GM23338 (cell line): ENCODE results near the gene KRT31. TPM values are rescaled to one million over a fixed set of nuclear protein-coding genes. Genes with fewer than 3 reads are reported as not detected.

Source experiments
- ATAC-seq: fragments of 200-7000 bp; cut with Tn5 transposase; 3 replicates; pipeline ENCODE4 v1.9.1; 2020
- DNase-seq: peaks from one replicate; pipeline ENCODE4 v3.0.0-alpha.2; 2015; ENCODE audit warnings: low spot score
- H2AFZ ChIP-seq: fragments of 200-600 bp; sonication (generic); 2 replicates; pipeline ENCODE4 v1.8.0; 2016; ENCODE audit warnings: antibody characterized with exemption, mild to moderate bottlenecking, moderate library complexity
- H3F3A ChIP-seq: fragments of 200-600 bp; sonication (generic); replicated peaks from 2 replicates; pipeline ENCODE4 v1.8.0; 2017; ENCODE audit warnings: antibody characterized with exemption, mixed run types, low read depth
- H3K27ac ChIP-seq: fragments of 200-600 bp; sonication (generic); 2 replicates; pipeline ENCODE4 v1.6.1; 2016; ENCODE audit warnings: low read depth
- H3K27me3 ChIP-seq: fragments of 200-600 bp; sonication (generic); 2 replicates; pipeline ENCODE4 v1.8.0; 2016; ENCODE audit warnings: mild to moderate bottlenecking, mixed run types, moderate library complexity; ENCODE audit not compliant: insufficient read depth
- H3K36me3 ChIP-seq: fragments of 200-600 bp; sonication (generic); 2 replicates; pipeline ENCODE4 v1.8.0; 2016; ENCODE audit warnings: mild to moderate bottlenecking; ENCODE audit not compliant: insufficient read depth
- H3K4me1 ChIP-seq: fragments of 200-600 bp; sonication (generic); 2 replicates; pipeline ENCODE4 v1.8.0; 2016; ENCODE audit warnings: mild to moderate bottlenecking, moderate library complexity; ENCODE audit not compliant: insufficient read depth
- H3K4me2 ChIP-seq: fragments of 200-600 bp; sonication (generic); 2 replicates; pipeline ENCODE4 v1.7.1; 2017; ENCODE audit warnings: mixed run types
- H3K4me3 ChIP-seq: fragments of 200-600 bp; sonication (generic); 2 replicates; pipeline ENCODE4 v1.6.1; 2016; ENCODE audit warnings: mixed run types
- H3K79me2 ChIP-seq: fragments of 200-600 bp; sonication (generic); replicated peaks from 2 replicates; pipeline ENCODE4 v1.8.0; 2017; ENCODE audit warnings: mild to moderate bottlenecking; ENCODE audit not compliant: insufficient read depth
- H3K9me2 ChIP-seq: fragments of 200-600 bp; sonication (generic); 2 replicates; pipeline ENCODE4 v1.8.0; 2017; ENCODE audit not compliant: insufficient read depth
- H4K20me1 ChIP-seq: fragments of 200-600 bp; sonication (generic); replicated peaks from 2 replicates; pipeline ENCODE4 v1.8.0; 2017; ENCODE audit warnings: mild to moderate bottlenecking; ENCODE audit not compliant: insufficient read depth
- H3K27ac Mint-ChIP-seq: 2 replicates; pipeline ENCODE4 v1.8.0; 2020; ENCODE audit warnings: inconsistent platforms, mild to moderate bottlenecking, moderate library complexity, mixed read lengths
- H3K27me3 Mint-ChIP-seq: 3 replicates; pipeline ENCODE4 v1.8.0; 2022; ENCODE audit warnings: low read depth, mild to moderate bottlenecking, moderate library complexity, mixed read lengths, inconsistent platforms; ENCODE audit not compliant: insufficient read depth, poor library complexity
- H3K36me3 Mint-ChIP-seq: 3 replicates; pipeline ENCODE4 v1.8.0; 2021; ENCODE audit warnings: low read depth, mild to moderate bottlenecking, inconsistent platforms, moderate library complexity, mixed read lengths
- H3K4me1 Mint-ChIP-seq: 3 replicates; pipeline ENCODE4 v1.8.0; 2020; ENCODE audit warnings: mild to moderate bottlenecking, inconsistent platforms, mixed read lengths
- H3K4me3 Mint-ChIP-seq: 3 replicates; pipeline ENCODE4 v1.8.0; 2021; ENCODE audit warnings: moderate library complexity, mild to moderate bottlenecking, inconsistent platforms, mixed read lengths
- H3K9me3 Mint-ChIP-seq: 3 replicates; pipeline ENCODE4 v1.8.0; 2020; ENCODE audit warnings: moderate library complexity, mild to moderate bottlenecking, inconsistent platforms, mixed read lengths
- EZH2phosphoT487 ChIP-seq: fragments of 200-600 bp; sonication (generic); IDR thresholded peaks from one replicate; pipeline ENCODE4 v1.8.1; 2018; ENCODE audit warnings: antibody characterized with exemption; ENCODE audit not compliant: unreplicated experiment
- NANOG ChIP-seq: IDR thresholded peaks from 2 replicates; pipeline ENCODE4 v1.6.1; 2016; ENCODE audit warnings: antibody characterized with exemption, borderline replicate concordance
- POLR2AphosphoS5 ChIP-seq: IDR thresholded peaks from 2 replicates; pipeline ENCODE4 v1.6.1; 2016; ENCODE audit warnings: antibody characterized with exemption, low read depth
- REST ChIP-seq: IDR thresholded peaks from one replicate; pipeline ENCODE4 v1.6.1; 2018; ENCODE audit warnings: antibody characterized with exemption; ENCODE audit not compliant: unreplicated experiment
- STAT1 ChIP-seq: IDR thresholded peaks from one replicate; pipeline ENCODE4 v1.6.1; 2016; ENCODE audit warnings: antibody characterized with exemption; ENCODE audit not compliant: unreplicated experiment
- ZNF331 ChIP-seq: fragments of 250-450 bp; sonication (Bioruptor Pico); IDR thresholded peaks from 2 replicates; pipeline ENCODE4 v1.5.0; 2020; ENCODE audit warnings: low read depth, mild to moderate bottlenecking, moderate library complexity
- polyA plus RNA-seq: library from polyadenylated mRNA; unstranded; fragments of >200 nt; fragmentation: Nextera tagmentation; extraction: Ambion mirVana; gene quantifications from 2 replicates; pipeline ENCODE4 v1.2.1, GENCODE V29; 2016
- total RNA-seq: library from RNA; depleted of rRNA; stranded (reverse); fragments of >200 nt; shearing (Covaris generic); gene quantifications from 2 replicates; pipeline ENCODE4 v1.2.3, GENCODE V29; 2014
- TF ChIP-seq, protein P1 (sequence below), 2 experiments: fragments of 200-600 bp in 1 of 2; sonication (generic) in 1 of 2; conservative IDR thresholded peaks; 2 replicates each; pipeline versions ENCODE4 v1.5.1 to v1.6.1; 2016 to 2017; ENCODE audit warnings: antibody characterized with exemption in 2 of 2, low read depth in 2 of 2, mild to moderate bottlenecking in 2 of 2, moderate library complexity in 1 of 2

Gene KRT31
- total and polyA plus RNA-seq, 2 experiments from 2014 or later = not detected

DNA sequence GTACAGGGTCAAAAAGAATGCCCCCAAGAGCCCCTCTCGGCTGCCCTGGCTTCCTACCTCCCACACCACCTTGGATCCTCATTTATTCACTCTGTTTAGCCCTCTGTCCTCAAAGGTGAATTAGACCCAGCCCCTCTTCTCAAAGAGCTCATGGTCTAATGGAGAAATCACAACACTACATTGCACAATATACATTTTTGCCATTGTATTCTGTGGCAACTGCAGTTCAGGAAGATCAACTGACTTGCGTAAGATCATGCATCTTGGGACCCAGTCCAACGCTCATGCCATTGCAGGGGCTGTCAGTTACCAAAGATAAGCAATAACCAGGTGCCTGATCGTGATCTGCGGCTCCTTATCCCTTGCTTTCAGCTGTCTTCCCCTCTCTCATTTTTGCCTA is 42.0 kb upstream of the KRT31 start (continued):
- TF ChIP-seq REST = no peak
- no peak for TF ChIP-seq NANOG
- no peak for TF ChIP-seq STAT1
- TF ChIP-seq ZNF331 = no peak

DNA sequence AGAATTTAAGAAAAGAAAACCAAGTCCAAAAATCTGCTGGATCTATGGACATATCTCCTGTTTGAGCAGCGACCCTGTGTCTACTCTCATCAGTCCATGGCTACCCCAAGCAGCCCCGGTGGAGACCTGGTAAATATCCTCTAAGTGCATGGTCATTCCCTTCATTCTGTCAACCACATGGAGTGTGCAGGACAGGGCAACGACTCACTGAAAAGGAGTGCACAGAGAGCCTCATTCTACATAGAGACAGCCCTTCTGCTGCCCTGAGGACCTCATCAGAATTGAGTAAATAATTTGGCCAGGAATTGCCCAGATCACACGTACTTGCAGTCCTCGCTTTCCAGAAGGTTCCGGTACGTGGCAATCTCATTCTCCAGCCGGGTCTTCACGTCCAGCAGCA is 40.4 kb upstream of the KRT31 start:
- H3K36me3 Mint-ChIP-seq = no peaks in the 10 kb centered on the region
- Histone ChIP-seq H3K4me2 (no peak overlapping the region), H2AFZ (no peak overlapping the region), H3K27me3 (no peaks in the 10 kb centered on the region), H3K27ac (no peak overlapping the region), H4K20me1 (no peaks in the 10 kb centered on the region), H3K79me2 (no peaks in the 10 kb centered on the region), H3F3A (no peaks in the 10 kb centered on the region), H3K9me2 (0 out of 2 replicates have a peak, but pooled peaks cover 3% of the 10 kb centered on the region), H3K4me3 (no peak overlapping the region), H3K4me1 (no peaks in the 10 kb centered on the region), H3K36me3 (no peaks in the 10 kb centered on the region; the same call in 1 of the 2 replicates)
- H3K27ac Mint-ChIP-seq = no peak overlapping the region
- no peaks in the 10 kb centered on the region for H3K4me1 Mint-ChIP-seq
- no peak for DNase-seq
- peaks cover 4% of the 10 kb centered on the region; the same call in 2 of the 3 replicates for H3K9me3 Mint-ChIP-seq
- peaks cover 3% of the 10 kb centered on the region for H3K27me3 Mint-ChIP-seq
- no peak overlapping the region for H3K4me3 Mint-ChIP-seq
- TF ChIP-seq, protein P1, sequence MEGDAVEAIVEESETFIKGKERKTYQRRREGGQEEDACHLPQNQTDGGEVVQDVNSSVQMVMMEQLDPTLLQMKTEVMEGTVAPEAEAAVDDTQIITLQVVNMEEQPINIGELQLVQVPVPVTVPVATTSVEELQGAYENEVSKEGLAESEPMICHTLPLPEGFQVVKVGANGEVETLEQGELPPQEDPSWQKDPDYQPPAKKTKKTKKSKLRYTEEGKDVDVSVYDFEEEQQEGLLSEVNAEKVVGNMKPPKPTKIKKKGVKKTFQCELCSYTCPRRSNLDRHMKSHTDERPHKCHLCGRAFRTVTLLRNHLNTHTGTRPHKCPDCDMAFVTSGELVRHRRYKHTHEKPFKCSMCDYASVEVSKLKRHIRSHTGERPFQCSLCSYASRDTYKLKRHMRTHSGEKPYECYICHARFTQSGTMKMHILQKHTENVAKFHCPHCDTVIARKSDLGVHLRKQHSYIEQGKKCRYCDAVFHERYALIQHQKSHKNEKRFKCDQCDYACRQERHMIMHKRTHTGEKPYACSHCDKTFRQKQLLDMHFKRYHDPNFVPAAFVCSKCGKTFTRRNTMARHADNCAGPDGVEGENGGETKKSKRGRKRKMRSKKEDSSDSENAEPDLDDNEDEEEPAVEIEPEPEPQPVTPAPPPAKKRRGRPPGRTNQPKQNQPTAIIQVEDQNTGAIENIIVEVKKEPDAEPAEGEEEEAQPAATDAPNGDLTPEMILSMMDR (conservative IDR thresholded peaks at IDR 0.05; ENCODE audit: low read depth in 2 of 2) = no peak
- ATAC-seq = no peak

- no peak overlapping the region for H3K27ac Mint-ChIP-seq
- peaks cover 3% of the 10 kb centered on the region for H3K27me3 Mint-ChIP-seq
- Histone ChIP-seq H3F3A (no peaks in the 10 kb centered on the region), H3K27me3 (no peaks in the 10 kb centered on the region), H3K4me3 (no peak overlapping the region), H3K4me2 (no peak overlapping the region), H4K20me1 (no peaks in the 10 kb centered on the region), H3K27ac (no peak overlapping the region), H3K9me2 (no peaks in the 10 kb centered on the region), H2AFZ (no peak overlapping the region), H3K4me1 (no peaks in the 10 kb centered on the region), H3K36me3 (no peaks in the 10 kb centered on the region; the same call in 1 of the 2 replicates), H3K79me2 (no peaks in the 10 kb centered on the region)
- DNase-seq = no peak
- H3K36me3 Mint-ChIP-seq = no peaks in the 10 kb centered on the region
- H3K4me1 Mint-ChIP-seq = no peaks in the 10 kb centered on the region
- H3K9me3 Mint-ChIP-seq = peaks cover 4% of the 10 kb centered on the region; the same call in 2 of the 3 replicates
- H3K4me3 Mint-ChIP-seq = no peak overlapping the region
- ATAC-seq = no peak
- TF ChIP-seq REST (no peak), STAT1 (no peak), POLR2AphosphoS5 (no peak), ZNF331 (no peak), EZH2phosphoT487 (no peak)
Observed at GRCh38 chr17:41437254-41437653, 39.8 kb upstream of the KRT31 start.
